NCI-H446 (cell line): ENCODE results near the gene ASPG.

Experiments
- DNase-seq, 2 experiments: peaks; one replicate each; lab custom pipeline; 2025; lab: John Stamatoyannopoulos, UW

The ASPG gene

GRCh38 chr14:104136472-104137296 is 51.2 kb downstream of the ASPG start:
- no peak for DNase-seq

- peak; percentile 79 to 92 for DNase-seq
Observed at GRCh38 chr14:104137297-104138097, 52.0 kb downstream of the ASPG start.

- peak; percentile 88 to 93 for DNase-seq
Observed at GRCh38 chr14:104138098-104138717, 52.7 kb downstream of the ASPG start, which contains the start of gene KIF26A. TSS of gene KIF26A (plus strand) at chr14:104138587. CDS start at chr14:104138723, 136 bp downstream.

- DNase-seq = no peak
Observed at GRCh38 chr14:104138718-104139459, 53.4 kb downstream of the ASPG start.

GRCh38 chr14:104139460-104140212 is 54.1 kb downstream of the ASPG start:
- no peak for DNase-seq

- no peak for DNase-seq
Observed at GRCh38 chr14:104140213-104140462, 54.6 kb downstream of the ASPG start.

- DNase-seq = no peak
Observed at GRCh38 chr14:104140463-104141331, 55.2 kb downstream of the ASPG start.

- no peak for DNase-seq
Observed at GRCh38 chr14:104141621-104142091, 56.2 kb downstream of the ASPG start.

GRCh38 chr14:104142136-104142945 is 56.8 kb downstream of the ASPG start:
- no peak for DNase-seq

- peak in 1 of 2 experiments; percentile 67 for DNase-seq
Observed at GRCh38 chr14:104142946-104143470, 57.5 kb downstream of the ASPG start.

- no peak for DNase-seq
Observed at GRCh38 chr14:104143521-104144452, 58.3 kb downstream of the ASPG start.

- no peak for DNase-seq
Observed at GRCh38 chr14:104144453-104144790, 58.9 kb downstream of the ASPG start.

GRCh38 chr14:104144911-104145825 is 59.7 kb downstream of the ASPG start:
- DNase-seq = no peak

- no peak for DNase-seq
Observed at GRCh38 chr14:104145826-104146601, 60.5 kb downstream of the ASPG start.

- no peak for DNase-seq
Observed at GRCh38 chr14:104146651-104147345, 61.3 kb downstream of the ASPG start.
